Natural killer cell (primary cell): ENCODE data around the gene FMN1. TPM values are rescaled to one million over a fixed set of nuclear protein-coding genes. Genes with fewer than 3 reads are reported as not detected.

Source experiments
- ATAC-seq, 3 donors: fragments of 150-1000 bp in 2 of 3; fragments of 200-7000 bp in 1 of 3; cut with Tn5 transposase; 1 replicate in 1 of 3; 2 replicates in 2 of 3; pipeline ENCODE4 v1.10.0; 2021; ENCODE audit warnings: mild to moderate bottlenecking in 2 of 3, moderate library complexity in 2 of 3
- DNase-seq, 2 donors: peaks; one replicate each; pipeline versions ENCODE4 v3.0.0 to v3.0.0-alpha.2; 2013 to 2021; ENCODE audit warnings: mixed read lengths in 1 of 2
- H3K27ac ChIP-seq: one replicate; pipeline ENCODE4 v1.5.1; 2013; ENCODE audit warnings: mild to moderate bottlenecking, low read length
- H3K27me3 ChIP-seq: one replicate; pipeline ENCODE4 v1.6.1; 2013; ENCODE audit warnings: low read length; ENCODE audit not compliant: control insufficient read depth, insufficient read depth
- H3K36me3 ChIP-seq: one replicate; pipeline ENCODE4 v1.6.1; 2013; ENCODE audit warnings: low read length; ENCODE audit not compliant: control insufficient read depth, insufficient read depth
- H3K4me1 ChIP-seq: one replicate; pipeline ENCODE4 v1.6.1; 2013; ENCODE audit warnings: low read length; ENCODE audit not compliant: control insufficient read depth, insufficient read depth
- H3K4me3 ChIP-seq: one replicate; pipeline ENCODE4 v1.5.1; 2013; ENCODE audit warnings: low read length
- H3K9me3 ChIP-seq: one replicate; pipeline ENCODE4 v1.6.1; 2013; ENCODE audit warnings: low read length; ENCODE audit not compliant: control insufficient read depth, insufficient read depth
- H3K27ac Mint-ChIP-seq, 2 donors: one replicate each; pipeline ENCODE4 v1.8.0; 2022; ENCODE audit warnings: mild to moderate bottlenecking in 2 of 2, mixed read lengths in 2 of 2, moderate library complexity in 1 of 2
- H3K27me3 Mint-ChIP-seq, 2 donors: one replicate each; pipeline ENCODE4 v1.8.0; 2022; ENCODE audit warnings: low read depth in 2 of 2, mixed read lengths in 2 of 2
- H3K36me3 Mint-ChIP-seq: one replicate; pipeline ENCODE4 v1.8.0; 2022; ENCODE audit warnings: mixed read lengths
- H3K4me1 Mint-ChIP-seq, 2 donors: one replicate each; pipeline ENCODE4 v1.8.0; 2022; ENCODE audit warnings: mixed read lengths in 2 of 2
- H3K4me3 Mint-ChIP-seq: one replicate; pipeline ENCODE4 v1.8.0; 2022; ENCODE audit warnings: mild to moderate bottlenecking, moderate library complexity, mixed read lengths
- H3K9me3 Mint-ChIP-seq, 2 donors: one replicate each; pipeline ENCODE4 v1.8.0; 2022; ENCODE audit warnings: mixed read lengths in 2 of 2
- CTCF ChIP-seq: fragments of 200-600 bp; IDR thresholded peaks from one replicate; pipeline ENCODE4 v1.8.0; 2022; ENCODE audit warnings: antibody characterized with exemption
- WGBS: methylation state at CpG from one replicate; pipeline ENCODE4 v1.1.7; 2013; ENCODE audit warnings: missing lambda C conversion rate; ENCODE audit not compliant: insufficient coverage; 5-methylcytosine and 5-hydroxymethylcytosine counted together
- intact Hi-C: fragments of 100-400 bp; cut with micrococcal nuclease; formaldehyde crosslinking; loops from one replicate; pipeline ENCODE4 v1.14.2; 2022
- total RNA-seq, 4 donors: library from RNA; stranded (reverse); fragments of 120-200 nt in 1 of 4; gene quantifications; one replicate each; pipeline versions ENCODE4 v1.2.3 to v1.2.4, GENCODE V29; 2013 to 2022

Gene FMN1
- total RNA-seq, 3 donors from 2014 or later (not counting 1 experiment from before 2014, with no cell fraction given): 2.0 to 19.2 (median 2.2) TPM

GRCh38 chr15:32796856-32797255 lies 397.7 kb downstream of the FMN1 start:
- Histone ChIP-seq H3K9me3 (no peaks in the 10 kb centered on the region), H3K27ac (no peak overlapping the region), H3K36me3 (no peaks in the 10 kb centered on the region), H3K4me1 (no peaks in the 10 kb centered on the region), H3K27me3 (peaks cover 2% of the 10 kb centered on the region), H3K4me3 (no peak overlapping the region)
- TF ChIP-seq CTCF: no peak
- Mint-ChIP-seq H3K27ac (no peak overlapping the region), H3K4me1 (peaks cover 0 to under 1% of the 10 kb centered on the region in 2 donors), H3K4me3 (no peak overlapping the region), H3K9me3 (no peaks in the 10 kb centered on the region), H3K27me3 (peaks cover 0 to 5% of the 10 kb centered on the region in 2 donors), H3K36me3 (no peaks in the 10 kb centered on the region)
- 87% methylated on average over 3 of the region's 3 CpGs for WGBS
- intact Hi-C loops: no loop called here
- ATAC-seq: no peak
- DNase-seq: no peak

GRCh38 chr15:32794973-32795372 lies 399.5 kb downstream of the FMN1 start:
- intact Hi-C loops: no loop called here
- H3K4me3 Mint-ChIP-seq: no peak overlapping the region
- no peak overlapping the region for H3K27ac ChIP-seq
- H3K36me3 Mint-ChIP-seq: no peaks in the 10 kb centered on the region
- peaks cover under 1% of the 10 kb centered on the region for H3K27me3 ChIP-seq
- no peak for TF ChIP-seq CTCF
- no peak overlapping the region for H3K4me3 ChIP-seq
- H3K36me3 ChIP-seq: no peaks in the 10 kb centered on the region
- DNase-seq (no peak), ATAC-seq (no peak)
- WGBS: 90% methylated on average over 2 of the region's 3 CpGs
- no peaks in the 10 kb centered on the region for H3K9me3 Mint-ChIP-seq
- H3K4me1 Mint-ChIP-seq: no peaks in the 10 kb centered on the region
- no peaks in the 10 kb centered on the region for H3K9me3 ChIP-seq
- no peaks in the 10 kb centered on the region for H3K27me3 Mint-ChIP-seq
- no peaks in the 10 kb centered on the region for H3K4me1 ChIP-seq
- H3K27ac Mint-ChIP-seq: no peak overlapping the region

GRCh38 chr15:32792436-32792835 lies 402.1 kb downstream of the FMN1 start:
- WGBS: 68% methylated on average over 2 of the region's 2 CpGs
- Mint-ChIP-seq H3K4me3 (no peak overlapping the region), H3K27me3 (no peaks in the 10 kb centered on the region), H3K9me3 (no peaks in the 10 kb centered on the region), H3K36me3 (no peaks in the 10 kb centered on the region), H3K27ac (no peak overlapping the region), H3K4me1 (no peaks in the 10 kb centered on the region)
- TF ChIP-seq CTCF: no peak
- no peak for DNase-seq
- intact Hi-C loops: no loop called here
- no peak overlapping the region for H3K4me3 ChIP-seq
- no peak for ATAC-seq
- no peaks in the 10 kb centered on the region for H3K36me3 ChIP-seq
- H3K27ac ChIP-seq: no peak overlapping the region
- H3K4me1 ChIP-seq: no peaks in the 10 kb centered on the region
- no peaks in the 10 kb centered on the region for H3K27me3 ChIP-seq
- H3K9me3 ChIP-seq: no peaks in the 10 kb centered on the region

GRCh38 chr15:32790352-32790999 lies 404.0 kb downstream of the FMN1 start:
- WGBS: 83% methylated on average over 2 of the region's 2 CpGs
- Mint-ChIP-seq H3K4me3 (no peak overlapping the region), H3K36me3 (no peaks in the 10 kb centered on the region), H3K9me3 (no peaks in the 10 kb centered on the region), H3K4me1 (no peaks in the 10 kb centered on the region), H3K27ac (no peak overlapping the region), H3K27me3 (no peaks in the 10 kb centered on the region)
- Histone ChIP-seq H3K27ac (no peak overlapping the region), H3K4me3 (no peak overlapping the region), H3K4me1 (no peaks in the 10 kb centered on the region), H3K27me3 (no peaks in the 10 kb centered on the region), H3K36me3 (no peaks in the 10 kb centered on the region), H3K9me3 (no peaks in the 10 kb centered on the region)
- ATAC-seq (no peak), DNase-seq (no peak)
- no peak for TF ChIP-seq CTCF
- intact Hi-C loops: no loop called here
